K562 (cell line): ENCODE measurements around the gene IL27RA. TPM values are rescaled to one million over a fixed set of nuclear protein-coding genes. Genes with fewer than 3 reads are reported as not detected.
A peak's percentile ranks its signal among the peaks of the same experiment; 100 is the strongest.

ENCODE experiments used
- ARID4B ChIP-seq: sonication (generic); formaldehyde crosslinking; IDR thresholded peaks from 2 replicates; pipeline ENCODE4 v1.8.0; 2022; ENCODE audit warnings: mild to moderate bottlenecking, missing genetic modification reagents
- CAMTA2 ChIP-seq: fragments of 250-450 bp; sonication (Bioruptor Pico); conservative IDR thresholded peaks from 2 replicates; pipeline ENCODE4 v1.5.1; 2022
- CEBPB ChIP-seq: fragments of 450-650 bp; IDR thresholded peaks from 2 replicates; pipeline ENCODE4 v1.6.1; 2016; ENCODE audit warnings: missing genetic modification characterization, missing compliant biosample characterization
- HNRNPLL ChIP-seq: fragments of 200-400 bp; formaldehyde crosslinking; IDR thresholded peaks from 2 replicates; pipeline ENCODE4 v1.6.1; 2017; ENCODE audit warnings: low read length, low read depth, mild to moderate bottlenecking; ENCODE audit not compliant: poor library complexity, severe bottlenecking
- KAT2B ChIP-seq: IDR thresholded peaks from one replicate; pipeline ENCODE4 v1.6.1; 2012; ENCODE audit warnings: low read depth, mild to moderate bottlenecking, control low read depth, inconsistent platforms, low read length, moderate library complexity
- POLR3A ChIP-seq: IDR thresholded peaks from 2 replicates; pipeline ENCODE4 v1.6.1; 2011; ENCODE audit warnings: borderline replicate concordance, mild to moderate bottlenecking, moderate library complexity; ENCODE audit not compliant: insufficient read length, insufficient read depth; ENCODE audit errors: extremely low read depth
- PRDM10 ChIP-seq: fragments of 450-650 bp; IDR thresholded peaks from 2 replicates; pipeline ENCODE4 v1.6.1; 2018; ENCODE audit not compliant: partially characterized antibody
- SREBF2 ChIP-seq: sonication (generic); formaldehyde crosslinking; IDR thresholded peaks from 2 replicates; pipeline ENCODE4 v1.4.0; 2020; ENCODE audit warnings: mild to moderate bottlenecking, missing genetic modification reagents
- ZC3H11A ChIP-seq: IDR thresholded peaks from 2 replicates; pipeline ENCODE4 v1.6.1; 2012; ENCODE audit warnings: low read depth, low read length, improper control_type of control experiment
- ZMIZ1 ChIP-seq, 2 experiments: fragments of 150-350 bp in 1 of 2; IDR thresholded peaks; 2 replicates each; pipeline ENCODE4 v1.6.1; 2012 to 2016; ENCODE audit warnings: low read depth in 2 of 2, low read length in 2 of 2, mild to moderate bottlenecking in 1 of 2, moderate library complexity in 1 of 2
- ZNF280A ChIP-seq: fragments of 450-650 bp; IDR thresholded peaks from 2 replicates; pipeline ENCODE4 v1.6.1; 2018; ENCODE audit warnings: mild to moderate bottlenecking, low read depth; ENCODE audit not compliant: partially characterized antibody
- ZNF668 ChIP-seq: fragments of 250-450 bp; sonication (Bioruptor Pico); IDR thresholded peaks from 2 replicates; pipeline ENCODE4 v1.8.0; 2022; ENCODE audit warnings: mild to moderate bottlenecking, inconsistent platforms
- polyA plus RNA-seq, 8 experiments: library from polyadenylated mRNA; depleted of rRNA in 4 of 8; stranded (reverse) in 5 of 8; unstranded in 3 of 8; fragments of >200 nt; fragmentation: Nextera tagmentation in 2 of 8; fragmentation: Illumina TruSeq in 1 of 8; extraction: Ambion mirVana in 2 of 8; extraction: Trizol in 1 of 8; gene quantifications; 2 replicates each; pipeline versions ENCODE4 v1.2.1 to v1.2.3, GENCODE V29; 2011 to 2014; ENCODE audit warnings: inconsistent platforms in 1 of 8, missing spikeins in 1 of 8
- total RNA-seq, 7 experiments: library from RNA; depleted of rRNA in 6 of 7; stranded (reverse); fragments of >200 nt in 6 of 7; fragmentation: Illumina TruSeq in 2 of 7; extraction: Trizol in 2 of 7; gene quantifications; 2 replicates each; pipeline versions ENCODE4 v1.2.1 to v1.2.3, GENCODE V29; 2011 to 2021; ENCODE audit warnings: low replicate concordance in 1 of 7

Gene IL27RA
- total and polyA plus RNA-seq, 9 of the 15 experiments (the other 6 are each of a cell fraction or from before 2014, with no cell fraction given): 1.9 to 15.9 (median 12.0) TPM

- TF ChIP-seq ZMIZ1 (IDR thresholded peaks at IDR 0.05; ENCODE audit: low read depth in 2 of 2, low read length in 2 of 2) (no peak), POLR3A (no peak), ZNF280A (no peak), KAT2B (no peak), PRDM10 (peak; percentile 51), HNRNPLL (peak; percentile 85), ZC3H11A (no peak), CAMTA2 (CRISPR knock-in tag) (no peak), ARID4B (peak; percentile 1; the same call in 1 of the 2 replicates), SREBF2 (CRISPR knock-in tag) (no peak), CEBPB (no peak), ZNF668 (CRISPR knock-in tag) (no peak)
Measured at GRCh38 chr19:14073925-14074838, 42.6 kb downstream of the IL27RA start (continued).
